ENCODE measurements around the gene GLI3. TPM values are rescaled to one million over a fixed set of nuclear protein-coding genes. Genes with fewer than 3 reads are reported as not detected.

GLI3 gene
- total RNA-seq, 4 donors from 2014 or later: 16.5 to 105 (median 22.6) TPM

- Histone ChIP-seq H3K27ac (peak overlapping the region; percentile 47 to 51), H3K4me1 (peaks cover 6 to 8% of the 10 kb centered on the region in 2 donors), H3K9me3 (no peaks in the 10 kb centered on the region), H3K27me3 (no peaks in the 10 kb centered on the region), H3K4me3 (no peak overlapping the region), H3K36me3 (no peaks in the 10 kb centered on the region)
- no peak for DNase-seq
- intact Hi-C loops (cut with DNase I; ENCODE audit: low total_unique reads): no loop called here
- TF ChIP-seq CTCF (IDR thresholded peaks at IDR 0.05): no peak
- no peak for TF ChIP-seq POLR2A (IDR thresholded peaks at IDR 0.05)
Measured at GRCh38 chr7:41995632-41996271, 241.3 kb downstream of the GLI3 start.

GRCh38 chr7:41994746-41995110 lies 242.3 kb downstream of the GLI3 start:
- Histone ChIP-seq H3K4me3 (no peak overlapping the region), H3K36me3 (no peaks in the 10 kb centered on the region), H3K27me3 (no peaks in the 10 kb centered on the region), H3K27ac (peak overlapping the region in 1 of 2 donors; percentile 47), H3K4me1 (peaks cover 6 to 8% of the 10 kb centered on the region in 2 donors), H3K9me3 (no peaks in the 10 kb centered on the region)
- intact Hi-C loops (cut with DNase I; ENCODE audit: low total_unique reads): no loop called here
- DNase-seq: no peak
- no peak for TF ChIP-seq CTCF (IDR thresholded peaks at IDR 0.05)
- TF ChIP-seq POLR2A (IDR thresholded peaks at IDR 0.05): no peak

- Histone ChIP-seq H3K27ac (peak overlapping the region; percentile 43 to 66), H3K9me3 (no peaks in the 10 kb centered on the region), H3K27me3 (no peaks in the 10 kb centered on the region), H3K36me3 (no peaks in the 10 kb centered on the region), H3K4me1 (peaks cover 6 to 8% of the 10 kb centered on the region in 2 donors), H3K4me3 (no peak overlapping the region)
- no peak for TF ChIP-seq POLR2A (IDR thresholded peaks at IDR 0.05)
- no peak for TF ChIP-seq CTCF (IDR thresholded peaks at IDR 0.05)
- no peak for DNase-seq
- intact Hi-C loops (cut with DNase I; ENCODE audit: low total_unique reads): no loop called here
Measured at GRCh38 chr7:41994036-41994745, 242.8 kb downstream of the GLI3 start.

- Histone ChIP-seq H3K9me3 (no peaks in the 10 kb centered on the region), H3K27ac (peak overlapping the region; percentile 43 to 66), H3K4me3 (no peak overlapping the region), H3K27me3 (no peaks in the 10 kb centered on the region), H3K36me3 (no peaks in the 10 kb centered on the region), H3K4me1 (peaks cover 6 to 8% of the 10 kb centered on the region in 2 donors)
- TF ChIP-seq CTCF (IDR thresholded peaks at IDR 0.05) (no peak), POLR2A (IDR thresholded peaks at IDR 0.05) (no peak)
- intact Hi-C loops (cut with DNase I; ENCODE audit: low total_unique reads): no loop called here
- DNase-seq: peak in 1 of 2 donors; percentile 42
Measured at GRCh38 chr7:41992881-41993867, 243.8 kb downstream of the GLI3 start.
